ENCODE results near the gene ZFP36L1.

Gene ZFP36L1

DNA sequence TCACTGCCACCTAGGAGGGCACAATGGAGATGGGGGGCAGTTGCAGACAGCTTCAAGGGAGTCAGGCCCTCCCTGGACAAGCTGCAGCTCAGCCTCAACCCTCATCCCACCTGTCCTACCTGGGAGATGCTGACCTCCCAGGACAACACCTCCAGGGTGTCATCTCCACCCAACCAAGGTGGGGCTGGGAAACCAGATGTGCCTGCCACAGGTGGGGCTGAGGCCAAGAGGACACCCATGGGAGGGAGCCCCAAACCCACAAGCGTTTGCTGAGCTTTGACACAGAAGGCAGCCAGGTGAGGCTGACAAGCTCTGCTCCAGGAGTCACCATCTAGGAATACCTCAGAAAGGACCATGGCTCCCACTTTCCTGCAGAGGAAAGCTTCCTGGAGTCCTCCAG, 31.5 kb downstream of the ZFP36L1 start:
- no peak for DNase-seq

DNA sequence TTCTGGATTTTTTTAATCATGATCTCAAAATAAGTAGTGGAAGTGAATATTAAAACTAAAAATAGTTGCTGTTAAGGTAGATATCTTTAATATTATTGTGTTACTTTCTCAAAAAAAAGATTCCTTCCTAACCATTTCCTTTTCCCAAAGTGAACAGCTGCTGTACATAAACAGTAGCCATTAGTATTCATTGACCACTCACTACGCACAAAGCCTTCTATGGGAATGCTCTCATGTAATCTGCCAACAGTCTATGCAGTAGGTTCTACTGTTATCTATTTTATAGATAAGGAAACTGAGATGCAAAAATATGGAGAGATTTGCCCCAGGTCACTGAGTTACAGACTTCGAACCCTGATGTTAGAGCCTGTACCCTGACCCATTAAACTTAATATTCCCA, 32.1 kb downstream of the ZFP36L1 start:
- no peak for DNase-seq

DNA sequence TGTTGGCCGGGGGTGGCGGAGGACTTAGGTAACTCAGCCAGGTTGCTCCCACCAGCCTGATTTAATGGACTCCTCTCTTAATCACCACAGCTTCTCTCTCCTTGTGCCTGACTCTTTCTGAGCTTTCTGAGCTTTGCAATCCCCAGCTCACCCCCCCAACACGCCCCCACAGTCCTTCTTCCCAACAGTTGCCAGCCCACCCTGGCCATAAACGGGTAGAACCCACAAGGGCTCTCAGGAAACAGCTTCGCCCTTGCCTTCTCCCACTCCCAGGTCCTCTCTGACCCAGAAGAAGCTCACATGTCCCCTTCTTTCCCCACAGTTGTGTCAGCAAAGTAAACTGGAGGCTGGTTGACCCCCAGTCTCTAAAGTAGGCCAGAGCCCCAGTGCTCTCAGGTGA, 32.9 kb downstream of the ZFP36L1 start:
- DNase-seq: no peak

DNA sequence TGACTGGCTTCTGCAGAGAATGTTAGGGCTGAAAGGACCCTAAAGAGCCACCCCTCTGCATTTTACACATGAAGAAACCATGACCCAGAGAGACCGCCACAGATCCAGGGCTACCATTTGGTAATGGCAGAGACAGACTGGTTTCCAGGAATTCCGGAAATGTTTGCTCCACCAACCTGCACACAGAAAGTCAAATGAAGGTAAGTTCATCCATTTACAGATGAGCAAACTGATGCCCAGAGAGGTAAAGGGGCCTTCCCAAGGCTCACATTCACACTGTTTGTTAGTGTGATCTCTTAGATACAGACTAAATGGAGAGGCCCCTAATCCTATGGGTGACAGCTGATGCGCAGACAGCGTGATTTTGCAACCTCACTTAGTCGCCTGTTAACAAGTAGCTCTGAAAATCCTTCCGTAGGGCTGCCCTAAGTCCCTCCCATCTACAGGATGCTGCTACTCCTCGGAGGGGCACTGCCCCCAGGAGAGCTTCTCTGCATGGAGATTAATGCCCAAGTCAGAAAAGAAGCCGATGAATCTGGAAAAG, 33.8 kb downstream of the ZFP36L1 start:
- no peak for DNase-seq

DNA sequence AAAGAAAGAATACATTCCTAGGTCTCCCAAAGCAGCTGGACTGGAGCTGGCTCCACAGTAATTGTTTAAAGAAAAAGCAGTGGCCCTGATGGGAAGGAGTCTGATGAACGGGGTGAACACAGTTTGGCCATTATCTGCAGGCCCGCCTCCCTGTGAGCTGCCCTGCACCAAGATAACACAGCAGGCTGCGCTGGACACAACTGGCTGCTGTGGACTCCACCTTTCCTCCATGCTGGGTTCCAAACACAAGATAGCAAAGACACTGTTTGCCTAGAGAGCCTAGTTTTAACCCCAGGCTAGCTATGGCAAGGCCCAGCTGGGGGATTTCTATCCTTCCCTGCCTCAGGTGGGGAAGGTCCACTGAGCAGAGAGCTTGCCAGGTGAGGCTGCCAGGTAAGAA, 34.6 kb downstream of the ZFP36L1 start:
- DNase-seq: no peak

DNA sequence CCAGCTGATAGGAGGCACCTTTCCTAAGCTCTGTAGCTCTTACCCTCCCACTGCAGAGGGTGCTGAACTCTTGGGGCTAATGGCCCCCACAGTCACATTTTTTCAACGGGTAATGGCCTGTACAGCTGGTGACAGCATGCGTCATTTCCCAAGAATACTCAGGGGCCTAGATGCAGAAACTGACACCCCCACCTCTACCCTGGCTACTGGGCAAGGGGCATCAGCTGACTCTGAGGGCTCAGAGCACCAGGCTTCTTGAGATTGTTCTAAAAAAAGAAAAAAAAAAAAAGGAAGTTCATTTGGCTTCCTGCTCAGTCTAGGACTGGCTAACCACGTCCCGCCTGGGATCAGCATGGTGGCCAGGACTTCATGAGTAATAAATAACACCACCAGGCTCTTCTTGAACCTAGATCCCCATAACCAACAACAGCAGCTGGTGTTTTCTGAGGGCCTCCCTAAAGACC, 35.2 kb downstream of the ZFP36L1 start:
- no peak for DNase-seq

DNA sequence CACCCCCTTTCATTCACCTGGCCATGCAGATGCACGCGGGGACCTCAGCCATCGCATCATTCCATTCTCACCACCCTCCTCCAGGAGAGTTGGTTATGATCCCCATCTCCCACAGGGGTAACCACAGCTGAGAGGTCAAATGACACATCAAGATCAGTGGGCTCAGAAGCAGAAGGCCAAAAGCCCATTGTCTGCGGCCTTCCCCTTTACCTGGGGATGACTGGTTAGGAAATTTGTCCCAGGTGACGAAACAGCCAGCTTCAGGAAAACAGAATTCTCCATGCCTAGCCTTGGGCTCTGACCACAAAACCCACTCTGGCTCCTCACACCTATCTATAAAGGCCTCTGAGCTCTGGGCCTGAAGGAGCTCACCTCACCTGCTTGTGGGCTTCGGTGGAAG, 36.1 kb downstream of the ZFP36L1 start:
- DNase-seq: no peak

DNA sequence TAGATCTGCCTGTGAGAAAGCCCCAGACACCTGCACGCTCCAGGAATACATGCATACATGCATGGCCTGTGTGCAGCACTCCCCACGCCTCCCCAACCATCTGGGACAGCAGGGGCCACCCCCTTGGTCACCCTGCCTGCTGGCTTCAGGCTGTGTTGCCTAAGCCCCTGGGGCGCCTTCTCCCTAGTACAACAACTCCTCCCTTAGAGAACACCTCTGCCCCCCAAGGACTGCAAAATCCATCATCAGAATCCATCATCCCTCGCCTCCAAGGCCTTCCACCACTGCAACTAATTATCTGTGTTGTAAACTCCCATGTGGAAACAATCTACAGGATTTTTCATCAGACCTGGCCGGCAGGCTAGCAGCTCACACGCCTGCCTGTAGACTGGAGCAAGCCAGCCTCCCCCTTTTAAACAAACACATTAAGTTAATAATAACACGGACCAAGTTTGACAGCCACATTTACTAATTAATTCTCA, 36.8 kb downstream of the ZFP36L1 start:
- no peak for DNase-seq

DNA sequence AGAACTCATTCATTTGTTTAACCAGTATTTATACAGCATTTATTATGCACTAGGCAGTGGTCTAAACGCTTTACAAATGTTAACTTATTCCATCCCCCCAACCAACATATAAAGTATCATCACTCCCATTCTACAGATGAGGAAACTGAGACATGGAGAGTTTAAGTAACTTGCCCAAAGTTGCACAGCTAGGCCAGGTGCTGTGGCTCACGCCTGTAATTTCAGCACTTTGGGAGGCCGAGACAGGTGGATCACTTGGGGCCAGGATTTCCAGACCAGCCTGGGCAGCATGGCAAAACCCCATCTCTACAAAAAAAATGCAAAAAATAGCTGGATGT, 37.9 kb downstream of the ZFP36L1 start:
- no peak for DNase-seq

DNA sequence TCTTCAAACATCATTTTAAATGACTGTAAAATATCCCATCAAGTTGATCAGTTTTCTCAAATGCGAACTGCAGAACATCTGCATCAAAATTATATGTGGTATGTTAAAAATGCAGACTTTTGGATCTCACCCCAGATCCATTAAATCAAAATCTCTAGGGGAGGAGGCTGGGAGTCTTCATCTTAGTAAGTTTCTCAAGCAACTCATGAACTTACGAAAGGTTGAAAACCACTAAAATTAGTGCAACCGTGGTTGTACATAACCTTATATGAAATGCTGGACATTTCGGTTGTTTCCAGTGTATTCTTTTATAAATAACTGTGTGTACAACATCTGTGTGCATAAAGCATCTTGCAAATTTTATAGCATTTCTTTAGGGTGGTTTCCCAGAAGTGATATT, 39.2 kb downstream of the ZFP36L1 start:
- DNase-seq: no peak

DNA sequence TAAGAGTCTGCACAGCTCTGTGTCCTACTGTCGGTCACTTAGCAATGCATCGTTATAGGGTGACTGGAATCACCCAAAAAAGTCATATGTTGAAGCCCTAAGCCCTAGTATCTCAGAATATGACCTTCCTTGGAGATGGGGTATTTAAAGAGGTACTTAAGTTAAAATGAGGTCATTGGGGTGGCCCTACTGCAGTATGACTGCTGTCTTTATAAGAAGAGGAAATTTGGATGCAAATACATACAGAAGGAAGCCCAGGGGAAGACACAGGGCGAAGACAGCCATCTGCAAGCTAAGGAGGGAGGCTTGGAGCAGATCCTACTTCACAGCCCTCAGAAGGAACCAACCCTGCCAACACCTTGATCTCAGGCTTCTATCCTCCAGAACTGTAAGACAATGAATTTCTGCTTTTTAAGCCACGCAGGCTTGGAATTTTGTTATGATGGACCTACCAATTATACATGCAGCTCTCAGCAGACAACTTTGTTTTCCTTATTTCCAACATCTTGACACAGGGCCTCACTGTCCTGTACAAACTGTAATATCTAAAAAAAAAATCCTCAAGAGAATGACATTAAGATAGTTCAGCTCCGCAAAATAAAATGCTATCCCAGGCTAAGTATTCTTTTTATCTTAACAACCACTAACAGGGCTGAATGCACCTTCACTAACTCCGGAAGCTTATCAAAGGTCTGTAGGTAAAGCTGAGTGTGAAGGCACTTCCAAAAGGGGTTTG, 40.4 kb downstream of the ZFP36L1 start:
- DNase-seq: no peak

DNA sequence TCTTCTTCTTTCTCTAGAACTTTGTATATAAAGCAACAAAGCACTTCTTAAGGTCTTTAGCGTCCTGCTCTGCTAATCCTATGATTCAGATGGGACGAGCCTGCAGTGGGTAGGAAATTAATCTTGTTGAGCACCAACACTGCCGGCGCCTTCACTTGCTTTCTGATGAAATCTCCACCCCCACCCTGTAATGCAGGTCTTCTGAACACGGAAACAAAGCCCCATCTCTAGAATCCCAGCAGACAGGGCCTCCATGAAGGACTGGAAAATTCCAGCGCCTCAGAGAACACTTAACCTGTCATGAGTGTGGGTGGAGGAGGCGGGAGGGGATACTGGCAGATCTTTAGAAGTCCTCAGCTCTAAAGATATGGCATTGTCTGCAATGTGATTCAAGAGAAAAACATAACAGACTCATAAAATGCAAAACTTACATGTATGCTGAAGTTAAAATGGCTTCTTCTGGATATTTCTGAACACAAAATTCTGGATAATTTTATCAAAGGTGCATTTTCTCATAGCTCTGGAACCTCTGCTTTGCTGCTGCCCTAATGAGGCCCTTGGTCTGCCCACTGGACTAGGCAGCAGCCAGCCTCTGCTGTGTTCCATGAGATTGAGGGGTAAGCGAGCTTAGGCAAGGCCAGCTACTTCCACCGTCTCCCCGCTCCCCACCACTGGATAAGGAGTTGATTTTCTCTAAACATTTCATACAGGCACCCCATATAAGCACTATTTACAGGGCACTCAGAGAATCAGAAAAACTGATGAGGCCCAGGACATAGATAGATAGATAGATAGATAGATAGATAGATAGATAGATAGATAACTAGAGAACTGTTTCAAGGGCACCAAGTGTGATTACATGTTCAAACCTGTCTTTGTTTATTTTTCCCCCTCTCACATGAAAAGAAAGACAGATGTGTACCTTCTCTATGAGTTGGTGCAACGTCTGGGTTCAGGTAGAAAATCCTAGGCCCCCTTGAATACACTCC, 43.1 kb downstream of the ZFP36L1 start:
- DNase-seq: no peak

DNA sequence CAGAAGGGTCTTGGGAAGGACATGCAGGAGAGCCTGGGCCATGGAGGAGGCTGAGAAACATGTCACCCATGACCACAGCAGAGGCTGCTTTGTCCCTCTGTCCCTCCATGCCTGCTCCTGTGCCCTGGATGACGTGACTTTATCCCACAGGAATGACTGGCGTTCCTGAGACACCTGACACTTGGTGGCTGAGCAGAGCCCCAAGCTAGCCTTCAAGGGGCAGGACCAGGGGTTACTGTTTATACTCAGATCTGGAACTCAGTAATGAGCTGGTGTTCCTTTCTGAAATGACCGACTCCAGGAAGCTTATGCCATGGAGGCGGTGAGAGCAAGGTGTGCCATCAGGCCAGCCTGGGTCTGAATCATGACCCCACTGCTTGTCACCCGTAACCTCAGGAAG, 44.2 kb downstream of the ZFP36L1 start:
- no peak for DNase-seq

DNA sequence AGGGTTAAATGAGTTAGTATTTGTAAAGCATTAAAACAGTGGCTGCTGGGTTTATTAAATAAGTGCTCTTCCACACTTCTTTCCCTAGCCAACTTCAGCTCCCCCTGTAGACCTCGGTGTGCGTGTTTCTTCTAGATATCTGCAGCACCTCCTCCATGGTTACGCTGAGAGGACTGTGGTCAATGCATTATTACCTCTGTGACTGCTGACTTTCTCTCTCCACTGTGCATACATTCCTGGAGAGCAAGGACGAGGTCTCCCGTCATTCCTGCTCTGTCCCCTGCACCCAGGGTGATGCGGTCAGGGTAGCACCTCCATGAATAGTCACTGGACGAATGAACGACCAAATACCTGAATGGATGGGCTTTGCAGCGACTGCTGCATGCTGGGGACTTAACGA, 44.6 kb downstream of the ZFP36L1 start:
- no peak for DNase-seq

DNA sequence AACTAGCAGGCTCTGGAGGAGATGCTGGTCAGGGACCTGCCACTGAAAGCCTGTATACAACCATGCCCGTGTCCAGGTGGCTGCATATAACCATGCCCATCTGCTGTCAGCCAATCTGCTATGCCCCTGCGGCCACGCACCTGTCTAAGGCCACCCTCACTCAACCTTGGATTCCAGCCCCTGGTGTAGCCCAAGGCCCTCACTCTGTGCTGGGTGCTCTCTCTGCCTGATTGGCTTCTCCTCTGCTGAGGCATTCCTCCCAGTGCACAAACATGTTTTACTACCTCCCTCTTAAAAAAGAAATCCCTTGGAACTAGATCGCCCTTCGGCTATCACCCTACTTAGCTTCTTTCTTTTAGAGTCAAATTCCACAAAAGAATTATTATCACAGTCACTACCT, 45.5 kb downstream of the ZFP36L1 start:
- DNase-seq: no peak

DNA sequence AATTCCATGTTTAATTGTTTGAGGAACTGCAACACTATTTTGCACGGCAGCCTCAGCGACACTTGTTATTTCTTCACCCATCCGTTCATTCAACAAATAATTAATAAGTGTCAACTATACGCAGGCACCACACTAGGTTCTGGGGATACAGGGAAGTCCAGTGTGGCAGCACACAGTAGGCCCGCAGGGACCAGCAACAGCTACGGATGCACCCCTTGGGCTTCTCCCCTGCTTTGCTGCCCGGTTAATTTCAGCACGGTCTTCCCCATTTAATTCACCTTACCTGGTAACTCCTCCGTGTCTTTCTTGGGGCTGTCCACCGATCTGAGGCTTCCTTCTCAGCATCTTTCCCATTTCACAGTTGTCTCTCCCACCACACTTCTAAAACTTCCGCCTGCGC, 48.3 kb downstream of the ZFP36L1 start:
- DNase-seq: no peak

DNA sequence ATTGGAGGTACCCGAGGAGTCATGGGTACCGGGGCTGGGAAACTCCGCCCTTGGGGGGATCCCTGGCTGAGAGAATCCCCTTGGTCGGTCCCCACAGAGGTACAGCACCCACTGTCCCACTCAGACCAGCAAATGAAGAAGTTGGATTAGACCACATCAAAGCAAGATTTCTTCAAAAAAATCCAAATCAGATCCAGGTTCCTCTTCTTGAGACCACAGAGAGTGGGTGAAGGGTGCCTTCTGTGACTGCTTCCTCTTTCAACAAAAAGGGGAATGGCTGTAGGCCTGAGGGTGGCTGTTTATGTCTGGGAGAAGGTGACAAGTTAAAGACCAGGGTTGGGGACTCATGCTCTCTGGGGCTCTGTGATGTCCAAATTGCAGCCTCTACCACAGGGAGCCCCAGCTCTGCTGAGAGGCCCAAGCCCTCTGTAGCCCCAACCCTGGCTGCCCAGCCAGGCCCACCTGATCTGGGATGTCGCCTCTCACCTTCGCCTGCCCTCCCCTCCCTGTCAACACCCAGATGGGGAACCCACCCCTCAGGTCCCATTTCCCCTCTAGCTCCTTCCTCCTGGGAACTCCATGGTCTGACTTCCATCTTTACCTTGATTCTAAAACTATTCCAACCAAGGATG, 50.9 kb downstream of the ZFP36L1 start:
- no peak for DNase-seq

DNA sequence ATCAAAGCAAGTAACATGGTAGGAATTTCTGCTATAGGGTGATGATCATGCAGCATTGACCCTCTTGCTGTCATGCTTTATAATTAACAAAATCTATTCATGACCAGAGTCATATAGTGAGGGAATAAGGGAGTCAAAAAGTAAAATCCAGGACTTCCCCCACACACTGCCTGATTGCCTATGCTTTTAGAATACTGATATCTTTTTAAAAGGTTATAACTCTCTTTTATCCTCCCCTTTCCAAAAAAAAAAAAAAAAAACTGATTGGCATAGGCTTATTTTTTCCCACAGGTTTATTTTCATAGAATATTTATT, 51.4 kb downstream of the ZFP36L1 start:
- DNase-seq: no peak

DNA sequence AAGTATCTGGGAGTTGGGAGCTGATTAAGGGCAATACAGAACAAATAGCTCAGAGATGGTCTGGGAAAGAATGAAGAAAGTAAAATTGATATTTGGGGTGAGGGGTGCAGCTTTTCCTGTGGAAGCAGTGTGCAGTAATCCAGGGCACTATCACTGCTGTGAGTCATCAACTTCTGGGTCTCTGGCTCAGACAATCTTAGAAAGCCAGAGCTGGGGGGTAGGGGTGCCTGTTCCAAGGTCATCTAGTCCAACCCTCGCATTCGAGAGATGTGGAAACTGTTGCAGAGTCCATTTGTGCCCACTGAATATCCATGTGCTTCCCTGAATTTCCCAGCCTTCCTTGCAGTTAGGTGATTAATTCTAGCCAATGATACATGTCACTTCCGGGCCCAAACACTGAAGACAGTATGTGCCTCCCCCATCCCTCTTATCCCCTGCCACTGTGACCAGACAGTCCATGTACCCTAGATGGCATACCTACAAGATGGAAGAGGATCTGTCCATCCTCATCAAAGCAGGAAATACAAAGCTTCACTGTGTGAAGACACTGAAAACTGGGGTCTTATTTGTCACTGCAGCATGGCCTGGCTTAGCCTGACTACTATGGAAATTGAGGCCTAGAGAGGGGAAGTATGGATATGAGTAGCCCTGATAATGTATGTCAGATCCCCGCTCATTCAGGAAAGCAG, 51.9 kb downstream of the ZFP36L1 start:
- DNase-seq: no peak

DNA sequence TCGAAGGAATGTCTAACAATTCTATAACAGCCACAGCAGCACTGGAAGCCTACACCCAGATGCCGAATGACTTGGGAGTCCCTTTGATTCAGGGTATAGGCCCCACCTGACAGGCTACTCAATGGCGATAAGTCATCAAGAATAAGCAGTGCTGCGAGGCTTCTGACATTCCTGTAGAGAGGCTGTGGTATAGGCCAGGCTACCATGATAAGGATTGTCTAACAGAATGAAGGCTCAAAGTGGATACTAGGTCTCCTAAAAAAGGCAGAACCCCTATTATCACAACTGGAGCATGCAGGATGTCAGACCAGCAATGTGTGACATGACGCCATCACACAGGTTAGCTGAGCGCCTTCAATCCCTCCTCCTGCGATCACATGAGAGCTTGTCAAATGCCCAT, 53.2 kb downstream of the ZFP36L1 start:
- no peak for DNase-seq

DNA sequence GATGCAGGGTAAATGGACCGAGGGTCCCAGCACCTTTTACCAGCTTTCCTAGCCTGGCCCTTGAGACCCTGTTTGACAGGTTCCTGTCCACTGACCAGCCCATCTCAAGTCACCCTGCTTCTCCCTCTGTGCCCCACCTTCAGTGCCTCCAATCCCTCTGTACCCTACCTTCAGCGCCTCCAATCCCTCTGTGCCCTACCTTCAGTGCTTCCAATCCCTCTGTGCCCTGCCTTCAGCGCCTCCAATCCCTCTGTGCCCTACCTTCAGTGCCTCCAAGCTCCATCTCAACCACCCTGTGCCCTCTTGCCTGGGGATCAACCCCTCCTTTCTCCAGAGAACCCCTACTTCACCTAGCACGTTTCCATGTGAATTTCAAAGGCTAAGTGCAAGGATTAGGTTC, 54.3 kb downstream of the ZFP36L1 start:
- no peak for DNase-seq
